Dendritic cell treated with granulocyte-macrophage colony-stimulating factor and Interleukin-4, amounts not matched to agents 40 ng/mL and 50 ng/mL, for 4 days (primary cell): ENCODE results near the gene CD44.
A peak's percentile ranks its signal among the peaks of the same experiment; 100 is the strongest.

Source experiments
- H3K27ac Mint-ChIP-seq: one replicate; pipeline ENCODE4 v1.8.0; 2022; ENCODE audit warnings: mild to moderate bottlenecking, mixed read lengths
- H3K27me3 Mint-ChIP-seq: one replicate; pipeline ENCODE4 v1.8.0; 2022; ENCODE audit warnings: mild to moderate bottlenecking, mixed read lengths
- H3K36me3 Mint-ChIP-seq: one replicate; pipeline ENCODE4 v1.8.0; 2022; ENCODE audit warnings: low read depth, mixed read lengths
- H3K4me1 Mint-ChIP-seq: one replicate; pipeline ENCODE4 v1.8.0; 2022; ENCODE audit warnings: low read depth, mixed read lengths
- H3K4me3 Mint-ChIP-seq: one replicate; pipeline ENCODE4 v1.8.0; 2022; ENCODE audit warnings: mild to moderate bottlenecking, moderate library complexity, mixed read lengths
- H3K9me3 Mint-ChIP-seq: one replicate; pipeline ENCODE4 v1.8.0; 2022; ENCODE audit warnings: mixed read lengths
- intact Hi-C: fragments of 100-400 bp; cut with micrococcal nuclease; formaldehyde crosslinking; loops from one replicate; pipeline ENCODE4 v1.15.0; 2022

The CD44 gene

DNA sequence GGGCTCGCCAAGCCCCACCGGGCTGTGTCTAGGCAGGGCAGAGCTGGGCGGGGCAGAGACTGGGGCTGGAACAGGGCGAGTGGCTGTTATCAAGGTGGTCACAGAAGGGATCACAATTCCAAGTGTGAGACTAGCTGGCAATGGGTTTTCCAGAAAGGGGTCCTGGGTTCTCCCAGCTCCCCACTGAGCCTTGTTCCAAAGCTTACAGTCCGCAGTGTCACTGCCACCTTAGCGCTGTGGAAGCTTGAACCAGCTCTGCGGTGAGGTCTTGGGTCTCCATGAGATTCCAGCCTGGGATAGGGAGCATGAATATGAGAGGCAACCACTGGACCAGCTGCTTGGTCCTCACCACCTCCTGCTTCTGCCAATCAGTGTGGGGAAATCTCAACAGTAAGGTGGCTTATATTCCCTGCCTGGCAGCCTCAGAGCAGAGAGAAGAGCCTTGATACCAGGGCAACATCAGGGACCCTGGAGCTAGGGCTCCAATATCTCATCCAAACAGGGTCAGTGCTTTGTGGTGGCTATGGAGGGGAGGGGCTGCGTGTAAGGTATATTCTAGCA is 831 bp downstream of the CD44 start:
- H3K4me1 Mint-ChIP-seq = peaks cover 56% of the 10 kb centered on the region
- H3K27me3 Mint-ChIP-seq = no peaks in the 10 kb centered on the region
- H3K9me3 Mint-ChIP-seq = no peaks in the 10 kb centered on the region
- peak overlapping the region; percentile 87 for H3K4me3 Mint-ChIP-seq
- H3K36me3 Mint-ChIP-seq = peaks cover 59% of the 10 kb centered on the region
- H3K27ac Mint-ChIP-seq = peak overlapping the region; percentile 91
- intact Hi-C loops = loop anchor here (2.0 kb wide), 2 partner anchors 57 to 141 kb away; no protein-coding TSS in a partner anchor

DNA sequence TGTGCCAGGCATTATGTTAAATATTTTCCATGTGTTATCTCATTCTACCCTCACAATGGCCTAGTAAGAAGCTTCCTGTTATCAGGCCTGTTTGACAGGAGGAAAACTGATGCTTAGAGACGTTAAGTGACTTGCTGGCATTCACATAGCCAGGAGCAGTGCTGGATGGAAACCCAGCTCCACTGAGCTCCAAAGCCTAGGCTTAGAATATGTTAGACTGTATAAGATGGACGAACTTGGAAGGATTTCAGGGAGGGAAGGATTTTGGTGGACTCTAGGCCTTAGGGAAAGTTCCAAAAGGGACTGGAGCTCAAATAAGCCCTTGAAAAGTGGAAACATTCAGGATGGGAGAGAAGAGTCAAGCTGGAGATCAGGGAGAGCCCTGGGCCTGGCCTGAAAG is 2.1 kb downstream of the CD44 start:
- Mint-ChIP-seq H3K27me3 (no peaks in the 10 kb centered on the region), H3K9me3 (no peaks in the 10 kb centered on the region), H3K4me3 (peak overlapping the region; percentile 87)

DNA sequence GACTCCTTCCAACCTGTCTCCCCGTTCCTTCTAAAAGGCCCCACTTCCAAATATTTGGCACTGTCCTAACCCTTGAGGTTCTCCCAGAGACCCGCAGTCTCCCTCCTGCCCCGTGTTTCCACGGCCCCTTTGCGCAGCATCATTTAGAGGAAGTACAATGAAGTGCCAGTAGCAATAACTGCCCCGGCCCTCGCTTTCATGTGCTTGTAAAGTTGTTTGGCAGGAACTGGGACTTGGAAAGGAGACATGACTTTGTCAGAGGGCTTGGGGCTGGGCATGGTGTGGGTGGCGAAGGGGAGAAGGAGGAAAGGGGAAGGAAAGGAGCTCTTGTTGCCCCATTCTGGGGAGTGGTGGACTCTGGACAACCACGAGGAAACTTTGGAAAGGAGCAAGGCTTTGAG is 2.6 kb downstream of the CD44 start:
- intact Hi-C loops = loop anchor here (2.0 kb wide), 1 partner anchor 143 kb away; no protein-coding TSS in a partner anchor
- Mint-ChIP-seq H3K36me3 (peaks cover 77% of the 10 kb centered on the region), H3K4me3 (peak overlapping the region; percentile 87), H3K4me1 (peaks cover 70% of the 10 kb centered on the region), H3K9me3 (no peaks in the 10 kb centered on the region), H3K27ac (peak overlapping the region; percentile 91), H3K27me3 (no peaks in the 10 kb centered on the region)

More for the DNA sequence above, 2.1 kb downstream of the CD44 start:
- peak overlapping the region; percentile 91 for H3K27ac Mint-ChIP-seq
- peaks cover 72% of the 10 kb centered on the region for H3K36me3 Mint-ChIP-seq
- H3K4me1 Mint-ChIP-seq = peaks cover 67% of the 10 kb centered on the region
- intact Hi-C loops = loop anchor here (2.0 kb wide), 1 partner anchor 142 kb away; no protein-coding TSS in a partner anchor

DNA sequence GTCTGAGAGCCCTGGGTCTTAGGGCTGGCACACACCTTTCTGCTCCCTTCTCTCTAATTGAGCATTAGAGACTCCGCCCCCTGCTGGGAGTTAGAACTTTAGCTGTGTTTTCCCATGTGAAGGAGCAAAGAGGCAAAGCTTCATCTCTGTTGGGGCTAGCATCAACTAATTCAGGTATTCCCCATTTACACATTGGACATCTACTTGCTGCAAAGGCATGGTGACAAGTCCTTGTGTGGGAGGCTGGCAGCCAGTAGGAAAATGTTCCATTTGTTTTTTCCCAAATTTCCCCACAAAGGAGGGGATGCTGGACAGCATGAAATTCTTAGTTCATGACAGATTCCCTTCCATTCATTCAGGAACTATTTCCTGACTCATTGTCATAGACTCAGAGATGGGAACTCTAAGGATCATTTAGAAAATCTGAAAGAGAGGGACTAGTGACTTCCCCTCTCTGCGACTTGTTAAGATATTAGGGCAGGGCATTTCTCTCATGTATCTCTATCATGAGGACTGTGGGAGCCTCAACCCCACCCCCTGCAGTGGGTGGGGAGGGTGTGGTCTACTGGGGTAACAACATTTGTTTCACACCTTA is 3.6 kb downstream of the CD44 start:
- H3K36me3 Mint-ChIP-seq = peaks cover 87% of the 10 kb centered on the region
- peak overlapping the region; percentile 91 for H3K27ac Mint-ChIP-seq
- peaks cover 75% of the 10 kb centered on the region for H3K4me1 Mint-ChIP-seq
- intact Hi-C loops = no loop called here
- no peaks in the 10 kb centered on the region for H3K27me3 Mint-ChIP-seq
- peak overlapping the region; percentile 87 for H3K4me3 Mint-ChIP-seq
- no peaks in the 10 kb centered on the region for H3K9me3 Mint-ChIP-seq

DNA sequence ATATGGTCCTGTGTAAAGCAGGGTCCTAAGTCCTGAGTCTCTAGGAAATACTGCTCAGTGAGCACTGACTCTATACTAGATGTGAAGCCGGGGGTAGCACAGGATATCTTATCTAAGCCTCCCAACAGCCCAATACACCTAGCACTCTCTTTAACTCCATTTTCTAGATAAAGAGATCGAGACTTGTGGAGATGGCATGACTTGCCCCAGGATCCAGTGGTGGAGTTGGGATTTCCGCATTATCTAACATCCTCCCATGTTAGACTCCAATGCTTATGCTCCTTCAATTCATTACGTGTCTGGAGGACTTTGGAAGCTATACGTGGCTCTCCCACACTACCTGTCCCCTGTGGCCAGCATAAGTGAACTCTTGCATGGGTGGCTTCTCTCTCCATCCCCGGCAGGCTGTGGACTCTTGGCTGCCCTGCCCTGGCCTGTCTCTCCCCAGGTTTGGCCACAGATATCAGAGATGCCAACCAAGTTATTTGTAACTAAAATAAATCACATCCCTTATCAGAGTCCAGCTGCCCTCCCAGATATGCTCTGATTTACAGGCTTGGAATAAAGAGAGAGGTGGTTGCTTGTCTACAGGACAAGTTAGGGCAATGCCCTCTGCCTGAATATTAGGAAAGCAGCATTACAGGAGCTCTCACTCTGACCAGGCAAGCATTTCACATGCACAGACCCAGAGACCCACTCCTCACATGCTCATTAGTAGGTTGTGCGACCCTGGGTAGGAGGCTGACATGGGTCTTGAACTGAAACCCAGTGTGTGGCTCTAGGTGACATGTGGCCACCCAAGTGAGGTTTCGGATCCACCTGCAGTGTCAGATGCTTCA is 4.5 kb downstream of the CD44 start:
- Mint-ChIP-seq H3K4me3 (peak overlapping the region; percentile 66), H3K27me3 (no peaks in the 10 kb centered on the region), H3K36me3 (peaks cover 97% of the 10 kb centered on the region), H3K4me1 (peaks cover 75% of the 10 kb centered on the region), H3K27ac (peak overlapping the region; percentile 65), H3K9me3 (no peaks in the 10 kb centered on the region)
- intact Hi-C loops = no loop called here

DNA sequence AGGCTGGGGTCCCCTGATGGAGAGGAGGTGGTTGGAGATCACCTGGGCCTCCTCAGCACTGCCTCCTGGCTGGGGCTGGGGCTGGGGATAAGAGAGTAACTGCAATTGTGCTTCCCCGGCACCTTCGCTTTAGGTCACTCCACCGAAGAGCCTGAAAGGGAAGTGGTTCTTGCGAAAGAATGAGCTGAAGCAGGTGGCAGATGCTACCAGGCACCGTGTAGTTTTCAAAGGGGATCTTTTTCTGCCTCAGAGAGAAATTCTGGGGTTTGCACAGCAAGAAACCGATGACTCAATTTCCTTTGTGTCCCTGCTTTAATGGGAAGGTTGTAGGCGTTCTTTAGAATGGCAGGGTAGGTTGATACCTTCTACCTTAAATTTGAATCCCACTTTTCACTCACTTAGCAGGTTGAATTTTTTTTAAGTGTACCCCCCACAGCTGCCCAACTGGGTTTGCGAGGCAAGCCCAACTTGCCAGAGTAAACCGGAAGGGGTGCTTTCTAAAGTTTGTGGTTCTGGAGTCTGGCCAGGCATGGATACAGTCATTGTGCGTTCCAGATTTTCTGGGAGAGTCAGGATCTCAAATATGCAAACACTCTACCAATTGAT is 5.3 kb downstream of the CD44 start:
- Mint-ChIP-seq H3K4me1 (peaks cover 80% of the 10 kb centered on the region), H3K27me3 (no peaks in the 10 kb centered on the region), H3K27ac (peak overlapping the region; percentile 65), H3K36me3 (peaks cover 98% of the 10 kb centered on the region), H3K9me3 (no peaks in the 10 kb centered on the region), H3K4me3 (peak overlapping the region; percentile 66)
- intact Hi-C loops = no loop called here

DNA sequence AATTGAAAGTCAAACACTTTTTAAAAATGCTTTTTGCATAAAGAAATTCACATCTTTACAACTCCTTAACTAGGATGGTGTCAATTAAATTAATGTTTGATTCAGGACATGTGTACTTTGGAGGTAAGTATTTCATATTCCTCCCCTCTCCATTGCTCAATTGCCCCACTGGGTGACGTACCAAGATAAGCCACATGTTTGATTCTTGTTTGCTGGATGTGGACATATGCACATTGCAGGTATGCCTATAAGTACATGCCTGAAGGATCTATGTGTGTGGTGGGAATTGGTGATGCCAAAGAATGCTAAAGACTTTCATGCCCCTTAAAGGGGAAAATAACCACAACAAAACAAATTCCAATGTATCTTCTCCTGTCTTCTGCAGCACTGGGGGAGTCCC is 5.8 kb downstream of the CD44 start:
- intact Hi-C loops = no loop called here
- Mint-ChIP-seq H3K9me3 (no peaks in the 10 kb centered on the region), H3K27me3 (no peaks in the 10 kb centered on the region), H3K27ac (peak overlapping the region; percentile 69), H3K4me3 (peak overlapping the region; percentile 20), H3K36me3 (peaks cover 98% of the 10 kb centered on the region), H3K4me1 (peaks cover 85% of the 10 kb centered on the region)

DNA sequence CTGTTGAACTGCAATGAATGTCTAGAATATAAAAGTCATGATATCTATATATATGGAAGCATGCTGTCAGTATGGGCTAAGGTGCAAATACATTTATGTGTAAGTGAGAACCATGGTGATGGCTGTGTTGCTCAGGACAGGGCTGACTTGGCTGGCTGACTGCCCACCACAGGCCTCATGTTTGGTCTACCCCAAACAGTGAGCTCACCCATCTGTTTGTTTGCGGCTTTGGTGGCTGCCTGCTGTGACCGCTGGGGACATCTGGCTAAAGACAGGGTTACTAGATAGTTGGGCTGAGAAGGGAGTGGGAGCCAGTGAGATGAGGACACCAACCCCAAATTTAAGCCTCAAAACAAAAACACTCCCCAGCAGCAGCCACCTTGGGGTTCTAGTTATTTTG is 6.3 kb downstream of the CD44 start:
- intact Hi-C loops = no loop called here
- Mint-ChIP-seq H3K27me3 (no peaks in the 10 kb centered on the region), H3K36me3 (peaks cover 98% of the 10 kb centered on the region), H3K27ac (peak overlapping the region; percentile 69), H3K4me1 (peaks cover 90% of the 10 kb centered on the region), H3K9me3 (no peaks in the 10 kb centered on the region), H3K4me3 (peak overlapping the region; percentile 20)

DNA sequence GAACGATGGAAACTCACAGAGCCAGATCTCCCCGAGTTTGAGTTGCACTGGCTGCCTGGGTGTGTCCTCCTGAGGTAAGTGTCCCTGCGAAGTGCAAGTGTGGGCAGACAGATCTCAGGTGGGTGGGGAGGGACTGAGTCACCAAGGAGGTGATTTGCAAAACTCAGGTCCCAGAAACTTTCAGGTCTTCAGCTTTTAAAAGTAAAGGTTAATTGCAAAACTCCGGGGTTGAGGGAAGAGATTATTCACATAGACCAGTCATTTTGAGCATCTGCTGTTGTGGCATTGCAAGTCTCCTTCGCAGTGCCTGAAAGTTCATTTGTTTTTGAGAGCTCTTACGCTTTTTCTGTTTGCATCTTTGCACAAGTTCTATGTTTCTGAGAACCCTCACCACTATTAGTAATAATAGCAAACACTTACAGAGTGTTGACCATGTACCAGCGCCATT is 7.1 kb downstream of the CD44 start:
- peaks cover 95% of the 10 kb centered on the region for H3K4me1 Mint-ChIP-seq
- no peaks in the 10 kb centered on the region for H3K9me3 Mint-ChIP-seq
- intact Hi-C loops = no loop called here

DNA sequence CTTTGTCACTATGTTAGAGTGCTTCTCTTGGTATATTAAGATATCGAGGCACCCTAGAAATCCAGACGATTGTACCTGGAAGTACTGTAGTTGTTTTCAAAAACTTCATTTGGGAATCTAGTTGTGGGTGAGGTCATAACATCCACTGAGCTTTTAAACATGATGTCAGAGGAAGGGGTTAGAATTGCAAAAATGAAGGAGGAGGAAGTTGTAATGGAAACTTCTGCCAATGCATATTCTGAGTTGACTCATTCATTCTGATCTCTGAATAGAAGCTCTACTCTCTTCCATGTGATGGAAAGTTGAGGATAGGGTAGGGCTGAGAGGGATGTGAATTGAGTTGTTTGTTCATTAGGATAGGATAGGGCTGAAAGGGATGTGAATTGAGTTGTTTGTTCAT is 7.7 kb downstream of the CD44 start:
- no peaks in the 10 kb centered on the region for H3K27me3 Mint-ChIP-seq
- intact Hi-C loops = no loop called here
- H3K4me3 Mint-ChIP-seq = no peak overlapping the region
- peak overlapping the region; percentile 69 for H3K27ac Mint-ChIP-seq
- peaks cover 95% of the 10 kb centered on the region for H3K4me1 Mint-ChIP-seq
- H3K9me3 Mint-ChIP-seq = no peaks in the 10 kb centered on the region
- peaks cover 98% of the 10 kb centered on the region for H3K36me3 Mint-ChIP-seq

More for the DNA sequence above, 7.1 kb downstream of the CD44 start:
- Mint-ChIP-seq H3K36me3 (peaks cover 98% of the 10 kb centered on the region), H3K4me3 (no peak overlapping the region), H3K27me3 (no peaks in the 10 kb centered on the region), H3K27ac (peak overlapping the region; percentile 69)

DNA sequence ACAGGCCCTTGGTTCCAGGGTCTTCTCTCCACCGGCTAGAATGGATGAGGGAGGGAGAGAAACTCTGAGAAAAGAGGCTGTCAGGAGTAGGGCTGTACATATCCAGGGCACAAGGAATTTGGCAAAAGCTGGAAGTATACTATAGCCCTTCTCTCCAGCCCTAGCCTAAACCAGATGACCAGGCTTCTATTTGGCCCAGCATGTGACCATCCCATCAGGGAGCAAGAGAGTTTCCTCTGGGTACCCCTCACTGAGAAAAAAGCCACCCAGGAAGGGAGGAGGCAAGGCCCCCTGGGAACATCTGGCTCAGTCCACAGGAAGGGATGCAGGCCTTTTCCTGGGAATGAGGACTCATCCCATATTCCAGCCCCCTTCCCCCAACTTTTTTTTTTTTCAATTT is 8.3 kb downstream of the CD44 start:
- intact Hi-C loops = no loop called here
- H3K36me3 Mint-ChIP-seq = peaks cover 98% of the 10 kb centered on the region
- H3K4me3 Mint-ChIP-seq = no peak overlapping the region
- H3K4me1 Mint-ChIP-seq = peaks cover 97% of the 10 kb centered on the region
- H3K27me3 Mint-ChIP-seq = no peaks in the 10 kb centered on the region
- peak overlapping the region; percentile 69 for H3K27ac Mint-ChIP-seq
- H3K9me3 Mint-ChIP-seq = no peaks in the 10 kb centered on the region

DNA sequence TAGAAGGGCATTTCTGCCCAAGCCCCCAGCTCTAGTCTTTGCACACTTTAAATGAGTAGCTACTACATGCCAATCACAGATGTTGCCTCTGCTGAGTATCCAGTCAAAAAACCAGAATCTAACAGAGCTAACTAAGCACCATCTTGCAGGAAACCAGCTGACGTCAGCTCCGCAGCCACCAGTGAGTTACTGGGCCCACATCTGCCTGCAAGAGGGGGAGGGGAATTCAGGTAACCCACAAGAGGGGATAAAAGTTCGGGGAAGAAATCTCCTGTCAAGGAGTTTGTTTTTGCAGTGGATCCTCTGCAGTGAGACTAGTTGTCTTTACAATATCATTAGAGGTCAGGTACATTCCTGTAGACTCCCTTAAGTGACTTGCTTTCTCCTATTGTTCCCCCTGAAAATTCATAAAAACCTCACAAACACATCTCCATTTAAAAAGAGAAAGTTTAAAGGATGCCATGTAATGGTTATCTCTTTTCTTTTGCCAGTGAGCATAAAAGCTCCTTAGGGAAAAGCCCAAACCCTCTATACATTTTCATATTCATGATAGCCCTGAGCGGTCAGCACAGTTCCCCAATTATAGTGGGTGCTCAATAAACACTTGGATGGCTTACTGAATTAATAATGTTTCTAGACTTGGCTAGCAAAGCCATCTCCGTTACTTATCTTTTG is 9.3 kb downstream of the CD44 start:
- Mint-ChIP-seq H3K36me3 (peaks cover 100% of the 10 kb centered on the region), H3K9me3 (no peaks in the 10 kb centered on the region), H3K27me3 (no peaks in the 10 kb centered on the region), H3K4me1 (peaks cover 98% of the 10 kb centered on the region), H3K4me3 (peak overlapping the region; percentile 4), H3K27ac (peak overlapping the region; percentile 28)
- intact Hi-C loops = no loop called here

DNA sequence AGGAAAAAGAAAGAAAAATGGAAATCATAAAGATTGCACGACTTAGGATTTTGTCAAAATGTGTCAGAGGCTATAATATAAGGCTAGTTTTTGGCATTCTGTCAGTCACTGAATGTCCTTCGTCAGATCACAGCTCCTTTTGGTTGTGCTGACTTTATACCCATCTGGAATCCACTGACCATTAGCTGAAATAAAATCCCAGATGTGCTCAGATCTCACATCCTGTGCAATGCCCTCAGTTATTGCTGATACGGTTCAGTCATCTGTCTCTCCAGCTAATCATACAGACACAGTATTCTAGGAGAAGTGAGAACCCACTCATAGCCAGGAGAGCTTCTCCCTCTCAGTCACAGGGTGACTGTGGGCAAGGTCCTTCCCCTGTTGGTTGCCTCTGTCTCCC is 11.5 kb downstream of the CD44 start:
- no peak overlapping the region for H3K4me3 Mint-ChIP-seq

More for the DNA sequence above, 11.5 kb downstream of the CD44 start:
- peaks cover 99% of the 10 kb centered on the region for H3K36me3 Mint-ChIP-seq
- H3K27me3 Mint-ChIP-seq = no peaks in the 10 kb centered on the region
- intact Hi-C loops = no loop called here
- no peaks in the 10 kb centered on the region for H3K9me3 Mint-ChIP-seq
- peaks cover 96% of the 10 kb centered on the region for H3K4me1 Mint-ChIP-seq
- H3K27ac Mint-ChIP-seq = peak overlapping the region; percentile 70
